ENCODE data around the gene EYA2.

Gene EYA2

DNA sequence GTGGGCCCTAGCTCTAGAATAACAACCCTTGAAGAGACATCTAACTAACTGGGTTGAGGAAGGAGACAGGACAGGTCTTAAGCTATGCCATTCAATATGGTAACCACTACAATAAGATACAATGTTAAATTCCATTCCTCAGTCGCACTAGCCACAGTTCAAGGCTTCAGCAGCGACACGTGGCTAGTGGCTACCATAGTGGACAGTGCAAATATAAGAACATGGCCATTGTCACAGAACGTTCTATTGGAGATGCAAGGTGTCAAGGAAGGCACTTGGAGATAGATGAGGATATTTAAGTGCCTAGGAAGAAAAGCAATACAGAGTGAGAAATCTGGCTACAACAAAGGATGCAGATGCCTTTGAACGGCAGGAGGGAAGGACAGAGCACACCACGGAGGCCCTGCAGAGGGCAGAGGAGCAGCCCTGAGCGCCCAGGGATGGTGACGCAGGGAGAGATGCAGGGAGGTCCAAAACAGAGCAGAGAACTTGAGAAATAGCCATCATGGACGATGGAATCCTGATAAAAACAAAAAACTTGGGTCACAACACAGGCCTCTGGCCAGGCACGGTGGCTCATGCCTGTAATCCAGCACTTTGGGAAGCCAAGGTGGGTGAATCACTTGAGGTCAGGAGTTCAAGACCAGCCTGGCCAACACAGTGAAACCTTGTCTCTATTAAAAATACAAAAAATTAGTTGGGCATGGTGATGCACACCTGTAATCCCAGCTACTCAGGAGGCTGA lies 321.2 kb downstream of the EYA2 start:
- DNase-seq, result no peak

DNA sequence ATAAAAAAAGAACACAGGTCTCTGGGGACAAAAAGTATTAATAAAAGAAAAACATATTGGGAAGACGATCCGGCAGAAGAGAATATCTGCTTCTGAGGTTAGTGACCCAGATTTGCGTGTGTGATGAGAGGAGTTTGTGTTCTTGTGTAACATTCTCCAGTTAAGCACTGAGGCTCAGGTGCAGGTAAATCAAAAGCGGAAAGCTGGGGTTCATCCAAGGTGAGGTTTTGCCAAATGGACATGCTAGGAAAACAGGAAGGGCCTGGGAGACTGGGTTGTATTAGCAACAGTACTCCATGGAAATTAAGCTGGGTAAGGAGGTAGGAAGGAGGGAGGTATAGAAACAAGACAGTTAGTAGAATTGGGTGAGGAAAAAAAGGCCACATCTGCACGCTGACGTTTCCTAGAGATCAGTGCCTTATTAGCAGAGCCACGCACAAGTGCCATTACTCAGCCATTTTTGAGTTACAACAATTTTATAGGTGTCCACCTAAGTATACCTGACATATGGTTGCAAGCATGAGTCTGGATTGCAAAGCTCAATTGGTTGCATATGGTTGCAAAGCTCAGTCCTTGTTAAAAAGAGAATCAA lies 322.3 kb downstream of the EYA2 start:
- DNase-seq, result no peak

DNA sequence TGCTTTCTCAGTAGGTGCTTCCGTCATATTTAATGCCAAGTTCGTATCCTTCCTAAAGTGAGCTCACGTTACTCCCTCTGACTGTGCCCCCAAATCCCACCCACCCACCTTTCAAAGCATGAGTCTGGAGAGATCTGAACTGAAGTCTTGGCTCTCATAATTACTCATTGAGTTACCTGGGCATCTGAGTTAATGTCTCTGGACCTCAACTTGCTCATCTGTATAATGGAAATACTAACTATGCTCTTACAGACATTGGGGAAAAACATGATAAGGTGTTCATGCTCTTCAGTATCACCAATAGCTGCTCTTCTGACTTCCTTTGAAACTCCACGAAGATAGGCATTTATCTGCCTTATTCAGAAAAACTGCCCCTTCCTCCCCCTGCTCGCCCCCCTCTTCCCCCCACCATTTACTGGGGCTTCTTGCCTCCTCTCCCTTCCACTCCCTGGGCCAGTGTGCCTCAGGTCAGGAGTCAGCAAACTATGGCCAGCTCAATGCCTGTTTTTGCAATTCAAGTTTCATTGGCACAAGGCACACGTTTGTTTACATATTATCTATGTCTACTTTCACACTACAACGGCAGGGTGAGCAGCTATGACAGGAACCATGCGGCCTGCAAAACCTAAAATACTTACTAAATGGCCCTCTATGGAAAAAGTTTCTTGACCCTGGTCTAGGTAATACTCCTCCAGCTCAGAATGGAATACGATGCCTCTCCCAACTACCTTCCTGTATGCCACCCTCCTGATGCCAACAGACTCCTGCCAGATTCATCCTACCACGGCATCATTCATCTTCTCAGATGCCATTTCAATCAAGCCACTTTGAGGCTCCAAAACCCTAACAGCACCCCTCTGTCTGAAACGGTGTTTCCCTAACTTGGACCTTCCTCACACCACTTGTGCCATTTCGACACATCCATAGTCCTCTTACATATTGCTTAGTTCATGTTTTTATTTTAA lies 323.1 kb downstream of the EYA2 start:
- no peak for DNase-seq

DNA sequence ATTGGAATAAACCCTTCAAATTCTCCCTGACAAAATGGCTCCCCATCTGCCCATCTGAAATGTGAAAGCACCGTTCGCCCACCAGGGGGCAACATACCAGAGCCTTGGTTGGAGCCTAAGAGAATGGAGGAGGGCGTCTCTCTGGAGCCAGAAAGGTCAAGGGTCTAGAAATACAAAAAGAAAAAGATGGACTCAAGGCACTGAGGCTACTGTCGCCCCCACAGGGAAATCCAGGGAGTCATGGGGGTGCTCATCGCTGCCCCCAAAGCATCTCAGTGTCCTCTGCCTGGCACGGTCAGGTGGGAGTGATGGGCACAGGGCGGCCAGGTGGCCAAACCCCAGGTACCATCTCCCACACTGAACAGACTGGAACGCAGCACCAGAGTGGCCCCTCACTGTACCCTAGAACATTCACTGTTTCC lies 325.5 kb downstream of the EYA2 start:
- DNase-seq, result no peak

DNA sequence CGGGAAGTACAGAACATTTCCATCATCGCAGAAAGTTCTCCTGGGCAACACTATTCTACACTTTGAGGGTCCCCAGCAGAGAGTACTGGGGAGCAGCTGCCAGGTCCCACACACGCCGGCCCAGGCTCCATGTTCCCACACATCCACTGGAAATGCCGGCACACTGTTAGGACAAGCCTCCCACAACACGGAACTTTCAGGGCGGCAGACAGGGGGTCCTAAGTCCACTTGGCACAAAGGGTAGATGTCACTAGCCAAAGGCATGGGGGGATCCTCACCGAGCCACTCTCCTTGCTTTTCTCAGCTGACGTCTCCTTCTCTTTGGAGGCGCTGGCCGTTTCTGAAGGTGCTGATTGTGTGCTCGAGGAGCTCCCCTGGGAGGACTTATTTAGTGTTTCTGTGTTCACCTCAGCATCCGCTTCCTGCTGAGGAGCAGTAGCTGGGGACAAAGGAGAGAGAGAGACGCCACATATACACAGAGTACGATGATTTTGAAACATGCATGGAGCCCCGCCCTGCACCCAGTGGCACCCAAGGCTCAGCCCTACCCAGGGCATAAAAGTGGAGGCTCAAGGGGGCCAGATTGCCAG lies 326.5 kb downstream of the EYA2 start:
- no peak for DNase-seq

DNA sequence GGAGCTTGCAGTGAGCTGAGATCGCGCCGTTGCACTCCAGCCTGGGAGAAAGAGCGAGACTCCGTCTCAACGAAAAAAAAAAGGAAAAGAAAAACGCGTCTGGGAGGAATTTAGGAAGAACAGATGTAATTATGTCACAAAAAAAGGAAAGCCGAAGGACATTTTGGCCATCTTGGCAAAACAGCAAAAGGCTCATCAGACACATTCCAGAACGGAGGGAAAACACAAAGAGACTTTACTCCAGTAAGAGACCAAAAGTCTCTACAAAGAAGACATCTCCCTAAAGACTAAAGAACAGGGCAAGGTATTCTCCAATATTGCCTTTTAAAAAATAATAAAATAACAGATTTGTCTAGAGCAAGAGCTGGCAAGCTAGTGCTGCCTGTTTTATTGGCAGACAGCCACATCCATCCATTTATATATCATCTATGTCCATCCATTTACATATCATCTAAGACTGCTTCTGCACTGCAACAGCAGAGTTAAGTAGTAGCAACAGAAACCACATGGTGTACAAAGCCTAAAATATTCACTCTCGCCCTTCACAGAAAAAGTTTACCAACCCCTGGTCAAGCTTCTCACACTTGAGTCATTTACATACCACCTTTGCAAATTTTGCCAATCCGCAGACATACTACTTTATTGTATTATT lies 328.0 kb downstream of the EYA2 start:
- DNase-seq, result no peak

DNA sequence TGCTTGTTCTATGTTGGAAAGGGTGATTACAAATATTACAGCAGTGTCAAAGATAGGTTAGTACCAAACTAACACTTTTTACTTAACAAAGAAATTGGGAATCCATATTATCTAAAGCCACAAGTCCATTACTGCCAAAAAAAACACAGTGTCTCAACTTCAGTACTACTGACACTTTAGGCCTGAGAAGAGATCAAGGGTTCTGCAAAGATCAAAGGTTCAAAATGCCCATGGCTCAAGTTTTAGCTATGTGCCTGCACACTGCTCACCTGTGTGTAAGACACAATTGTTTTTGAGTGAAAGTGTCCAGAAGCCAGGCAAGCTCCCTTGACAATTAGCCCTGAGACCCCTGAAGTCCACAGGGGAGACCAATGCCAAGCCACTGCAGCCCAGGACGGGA lies 329.3 kb downstream of the EYA2 start:
- no peak for DNase-seq

DNA sequence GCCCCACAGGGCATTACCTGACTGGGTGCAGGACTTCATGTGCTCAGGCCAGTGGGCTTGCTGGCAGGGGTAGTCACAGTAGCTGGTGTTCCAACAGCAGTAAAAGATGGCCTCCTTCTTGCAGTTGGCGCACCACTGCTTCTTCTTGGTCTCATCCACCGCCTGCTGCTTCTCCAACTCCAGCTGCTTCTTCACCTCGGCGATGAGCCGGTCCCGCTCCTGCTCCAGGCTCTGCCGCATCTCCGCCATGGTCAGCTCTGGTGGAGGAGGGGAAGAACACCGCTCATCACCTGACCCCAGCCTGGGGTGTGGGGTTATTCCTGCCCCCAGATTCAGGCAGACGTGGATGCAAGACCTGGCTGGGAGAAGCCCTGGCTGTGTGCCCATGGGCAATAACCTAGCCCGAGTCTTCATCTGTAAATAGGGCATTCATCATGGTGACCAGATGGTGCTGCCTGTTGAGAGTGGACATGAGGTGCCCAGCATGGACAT lies 329.7 kb downstream of the EYA2 start:
- no peak for DNase-seq

DNA sequence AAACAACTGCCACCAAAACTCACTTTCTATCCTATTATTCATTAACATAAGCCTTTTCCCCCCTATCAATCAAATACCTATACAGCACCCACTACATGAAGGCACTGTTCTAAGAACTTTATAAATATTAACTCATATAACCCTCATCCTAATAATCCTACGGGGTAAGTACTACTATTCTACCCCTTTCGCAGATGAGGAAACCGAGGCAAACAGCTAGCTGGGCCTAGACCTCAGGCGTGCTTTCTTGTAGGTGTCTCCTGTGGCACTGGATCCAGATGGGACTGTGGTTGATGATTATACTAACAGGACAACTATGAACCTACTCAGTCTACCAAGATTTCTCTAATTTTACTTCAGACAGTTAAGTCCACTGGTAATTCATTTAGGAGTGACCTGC lies 330.2 kb downstream of the EYA2 start:
- DNase-seq, result no peak

DNA sequence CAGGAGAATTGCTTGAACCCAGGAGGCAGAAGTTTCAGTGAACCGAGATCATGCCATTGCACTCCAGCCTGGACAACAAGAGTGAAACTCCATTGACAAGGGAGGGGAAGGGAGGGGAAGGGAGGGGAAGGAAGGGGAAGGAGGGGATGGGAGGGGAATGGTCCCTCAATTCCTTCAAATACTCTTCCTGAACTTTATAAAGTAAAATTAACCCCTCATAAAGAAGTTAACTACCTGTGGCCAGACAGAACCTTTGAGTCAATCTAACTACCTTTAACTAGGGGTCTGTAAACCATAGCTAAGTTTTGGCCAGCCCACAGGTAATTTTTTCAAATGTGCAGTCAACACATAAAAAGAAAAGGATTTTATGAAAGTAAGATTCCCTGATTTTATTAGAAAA lies 330.8 kb downstream of the EYA2 start:
- no peak for DNase-seq

DNA sequence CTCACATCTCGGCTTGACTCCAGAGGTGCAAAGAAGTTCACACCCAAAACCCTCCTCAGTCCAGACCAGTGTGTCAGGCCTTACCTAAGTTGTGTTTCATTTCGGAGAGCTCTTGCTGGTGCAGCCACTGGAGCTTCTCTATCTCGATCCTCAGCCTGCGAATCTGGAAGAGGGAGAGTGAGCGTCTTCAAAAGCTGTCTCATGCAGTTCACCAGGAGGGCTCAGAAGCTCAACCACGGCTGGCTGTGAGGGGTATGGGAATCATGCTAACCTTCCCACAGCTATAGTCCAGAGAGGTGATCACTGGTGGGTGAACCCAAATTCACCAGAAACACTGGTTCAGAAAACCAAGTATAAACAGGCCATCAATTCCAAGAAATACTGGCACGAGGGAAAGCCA lies 332.5 kb downstream of the EYA2 start:
- DNase-seq, result no peak

DNA sequence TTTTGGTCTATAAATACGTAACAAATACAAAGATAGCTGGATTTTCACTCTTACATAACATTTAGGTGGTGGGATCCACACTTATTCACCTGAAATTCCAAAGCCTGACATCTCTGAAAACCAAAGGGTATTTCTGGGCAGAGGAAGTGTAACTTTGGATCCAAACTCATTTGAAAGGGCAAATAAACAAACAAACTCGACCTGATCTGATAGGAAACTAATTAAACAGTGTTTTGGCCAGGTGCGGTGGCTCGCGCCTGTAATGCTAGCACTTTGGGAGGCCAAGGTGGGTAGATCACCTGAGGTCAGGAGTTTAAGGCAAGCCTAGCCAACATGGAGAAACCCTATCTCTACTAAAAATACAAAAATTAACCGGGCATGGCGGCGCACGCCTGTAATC lies 332.9 kb downstream of the EYA2 start:
- DNase-seq, result no peak

DNA sequence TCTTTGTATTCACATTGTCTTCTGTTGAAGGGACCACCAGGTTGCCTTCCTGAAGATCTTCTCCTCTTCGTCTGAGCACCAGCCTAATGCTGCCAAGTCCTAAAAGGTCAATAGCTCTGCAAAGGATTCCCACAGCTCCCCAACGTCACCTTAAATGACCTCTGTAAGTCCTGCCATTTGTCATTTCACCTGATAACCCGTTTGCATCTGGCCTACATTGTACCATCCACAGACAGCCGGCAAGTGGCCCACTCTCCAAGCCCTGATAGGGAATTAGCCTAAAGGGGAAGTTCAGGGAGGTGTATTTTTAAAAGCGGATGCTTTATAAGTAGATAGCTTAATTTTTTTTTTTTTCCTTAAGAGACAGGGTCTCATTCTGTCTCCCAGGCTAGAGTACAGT lies 334.0 kb downstream of the EYA2 start:
- no peak for DNase-seq

DNA sequence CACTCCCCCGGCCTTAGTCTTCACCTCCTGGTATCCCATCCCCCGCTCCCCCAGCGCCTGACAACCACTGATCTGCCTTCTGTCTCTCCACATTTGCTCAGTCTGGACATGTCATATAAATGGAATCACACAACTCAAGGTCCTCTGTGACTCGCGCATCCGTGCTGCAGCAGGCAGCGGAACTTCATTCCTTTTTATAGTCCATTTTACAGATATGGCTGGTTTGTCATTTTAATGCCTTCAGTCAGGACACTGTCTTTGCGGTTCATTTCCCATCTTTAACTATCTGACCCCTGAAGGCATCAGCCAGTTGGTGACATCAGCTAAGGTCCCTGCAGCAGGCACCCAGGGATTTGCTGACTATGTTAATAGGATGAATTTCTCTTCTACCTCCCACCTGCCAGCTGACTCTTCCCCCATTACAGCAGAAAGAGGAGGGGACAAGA lies 336.2 kb downstream of the EYA2 start:
- DNase-seq, result no peak

DNA sequence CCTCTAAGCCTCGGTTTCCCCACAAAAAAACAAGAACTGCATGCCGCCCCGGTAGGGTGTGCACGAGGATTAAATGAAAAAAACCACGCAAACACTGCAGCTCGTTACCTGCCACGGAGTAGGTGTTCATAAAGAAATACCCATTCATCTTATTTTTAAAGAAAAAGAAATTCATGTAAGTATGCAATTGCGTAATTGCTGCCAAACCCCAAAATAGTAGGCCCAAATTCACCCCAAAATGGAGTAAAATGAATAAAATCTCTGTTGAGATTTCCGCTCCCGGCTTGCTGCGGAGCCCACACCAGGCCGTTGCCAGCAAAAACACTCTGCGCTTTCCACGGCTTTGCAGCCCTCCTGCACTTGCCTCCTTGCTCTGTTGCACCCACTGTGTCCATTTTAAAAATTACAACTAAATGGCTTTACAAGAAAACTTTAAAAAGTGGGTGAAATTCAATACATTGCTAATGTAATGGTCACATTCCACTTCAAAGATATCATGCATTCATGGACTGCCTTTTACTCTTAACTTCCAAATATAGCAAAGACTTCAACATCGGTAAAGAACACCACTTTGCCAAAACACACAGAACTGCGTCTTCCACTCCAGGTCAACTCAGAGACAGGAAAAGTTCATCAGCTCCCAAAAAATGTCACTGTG lies 336.9 kb downstream of the EYA2 start:
- DNase-seq, result no peak

DNA sequence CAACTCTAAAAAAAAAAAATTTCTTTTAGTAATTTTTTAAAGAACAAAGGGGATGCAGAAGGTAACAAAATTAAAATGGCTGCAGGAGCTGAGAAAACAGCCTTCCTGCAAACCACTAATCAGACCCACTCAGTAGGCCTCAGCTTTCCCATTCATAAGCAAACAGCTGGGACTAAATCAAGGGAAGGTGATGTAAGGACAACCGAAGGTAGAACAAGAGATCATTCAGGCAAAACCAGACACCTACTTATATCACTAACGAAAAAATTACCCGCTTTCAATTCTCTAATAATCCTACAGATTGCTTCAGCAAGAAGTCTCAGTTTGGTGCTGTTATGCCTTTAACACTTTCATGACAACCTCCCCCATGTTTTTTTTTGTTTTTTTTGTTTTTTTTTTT lies 337.9 kb downstream of the EYA2 start:
- DNase-seq, result peak; percentile 7

DNA sequence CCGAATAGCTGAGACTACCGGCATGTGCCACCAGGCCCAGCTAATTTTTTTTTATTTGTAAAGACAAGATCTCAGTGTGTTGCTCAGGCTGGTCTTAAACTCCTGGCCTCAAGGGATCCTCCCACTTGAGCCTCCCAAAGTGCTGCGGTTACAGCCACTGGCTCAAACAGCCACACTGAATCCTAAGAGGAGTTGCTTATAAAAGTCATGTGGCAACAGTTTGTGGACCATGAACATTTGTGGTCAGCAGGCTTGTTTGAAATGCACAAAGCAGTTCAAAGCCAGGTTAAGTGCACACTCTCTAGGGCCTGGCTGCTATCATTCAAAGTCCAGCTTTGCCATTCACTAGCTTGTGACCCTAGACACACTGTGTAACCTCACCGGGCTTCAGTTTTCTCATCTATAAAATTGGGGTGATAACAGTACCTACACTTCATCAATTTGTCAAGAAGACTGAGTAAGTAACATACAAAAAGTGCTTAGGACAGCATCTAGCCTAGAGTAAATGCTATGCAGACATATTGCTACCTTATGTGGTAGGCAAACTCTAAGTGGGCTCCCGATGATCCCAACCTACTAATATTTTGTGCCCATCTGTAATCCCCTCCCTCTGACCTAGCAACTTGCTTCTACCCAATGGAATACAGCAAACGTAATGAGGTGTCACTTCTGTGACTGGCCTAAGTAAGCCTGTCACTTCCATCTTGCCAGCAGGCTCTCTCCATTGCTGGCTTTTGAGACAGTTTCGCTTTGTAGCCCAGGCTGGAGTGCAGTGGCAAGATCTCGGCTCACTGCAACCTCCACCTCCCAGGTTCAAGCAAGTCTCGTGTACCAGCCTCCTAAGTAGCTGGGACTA lies 338.9 kb downstream of the EYA2 start:
- no peak for DNase-seq

DNA sequence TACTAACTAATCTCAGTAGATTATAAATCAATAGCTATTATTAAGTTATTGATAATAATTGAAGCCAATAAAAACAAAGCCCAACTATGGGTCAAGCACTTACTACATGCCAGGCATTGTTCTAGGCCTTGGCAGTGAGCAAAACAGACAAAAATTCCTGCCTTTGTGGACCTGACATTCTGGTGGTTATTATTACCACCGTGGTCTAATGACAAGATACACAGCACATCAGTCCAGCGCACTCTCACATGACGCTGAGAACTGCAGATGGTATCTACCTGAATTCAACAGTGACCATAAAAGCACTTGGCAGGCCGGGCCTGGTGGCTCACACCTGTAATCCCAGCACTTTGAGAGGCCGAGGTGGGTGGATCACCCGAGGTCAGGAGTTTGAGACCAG lies 340.5 kb downstream of the EYA2 start:
- DNase-seq, result no peak

DNA sequence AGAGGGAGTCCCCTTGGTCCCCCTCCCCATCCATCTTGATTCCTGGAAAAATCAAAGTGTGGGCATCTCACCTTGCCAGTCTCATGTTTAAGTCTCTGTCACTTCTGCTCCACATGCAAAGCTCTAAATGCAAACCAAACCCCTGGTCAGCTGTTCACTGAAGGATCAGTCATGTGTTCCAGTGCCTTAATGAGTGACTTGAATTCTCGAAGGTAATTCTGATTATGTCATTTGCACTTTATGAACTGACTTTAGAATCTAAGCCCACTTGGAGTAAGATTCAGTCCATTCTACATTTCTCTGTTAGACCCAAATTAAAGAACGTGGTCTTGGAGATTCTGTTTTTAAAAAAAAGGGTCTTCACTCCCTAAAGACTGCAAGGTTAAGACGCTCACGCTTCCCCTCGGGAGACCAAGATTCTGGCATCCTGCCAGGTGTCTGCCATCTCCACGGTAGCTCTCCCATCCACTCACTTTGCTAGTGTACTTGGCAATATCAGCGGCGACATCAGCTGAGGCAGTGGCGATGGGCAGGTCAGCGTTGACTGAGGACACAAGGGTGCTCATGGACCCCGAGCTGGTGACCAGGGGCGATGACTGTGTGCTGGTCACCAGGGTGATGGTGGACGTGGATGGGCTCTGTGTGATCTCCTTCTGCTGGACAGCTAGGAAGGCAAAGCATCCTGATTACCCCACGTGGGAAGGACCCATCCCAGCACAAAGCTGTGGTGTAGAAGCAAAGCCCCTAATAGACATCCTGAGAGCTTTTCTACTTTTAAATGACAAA lies 341.4 kb downstream of the EYA2 start:
- DNase-seq, result no peak

DNA sequence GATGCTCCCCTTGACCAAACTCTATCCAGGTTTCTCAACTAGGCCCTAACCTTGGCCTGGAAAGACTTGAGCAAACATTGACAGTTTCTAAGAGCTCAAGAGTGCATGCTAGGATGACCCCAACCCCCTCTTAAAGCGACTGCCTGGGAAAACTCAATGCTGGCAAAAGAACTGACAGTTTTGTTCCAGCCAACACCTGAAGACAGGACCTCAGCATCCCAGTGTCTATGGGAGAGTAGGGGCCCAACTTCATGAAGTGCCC lies 341.9 kb downstream of the EYA2 start:
- DNase-seq, result no peak

DNA sequence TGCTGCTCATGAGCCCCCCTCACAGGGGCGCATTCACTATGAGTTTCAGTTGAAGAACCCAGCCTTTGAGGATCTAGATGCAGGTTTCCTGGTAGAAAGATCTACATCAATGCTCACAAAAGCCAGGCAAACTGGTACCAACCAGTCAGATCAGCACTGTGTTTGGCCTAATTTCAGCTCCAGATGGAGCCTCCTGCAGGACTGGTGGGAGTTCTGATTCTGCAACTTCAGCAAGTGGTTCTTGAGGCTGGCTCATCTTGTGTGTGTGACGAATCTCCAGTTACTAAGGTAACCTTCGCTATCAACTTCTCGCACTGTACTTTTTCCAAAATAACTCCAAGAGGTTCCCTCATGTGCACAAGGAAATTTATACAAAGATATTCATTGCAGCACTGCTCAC lies 343.1 kb downstream of the EYA2 start:
- DNase-seq, result no peak
